Astrocyte (in vitro differentiated cells and primary cell): Measurements from ENCODE around the gene EPS8. TPM values are rescaled to one million over a fixed set of nuclear protein-coding genes. Genes with fewer than 3 reads are reported as not detected.

Experiments used
- DNase-seq: peaks from one replicate; pipeline ENCODE4 v3.0.0-alpha.2; 2010; ENCODE audit warnings: low read depth
- FAIRE-seq: peaks from 2 replicates; lab custom pipeline; 2011; peaks lifted over from hg19 to GRCh38; lab: Jason Lieb, UNC
- H2AFZ ChIP-seq: 2 replicates; pipeline ENCODE4 v1.6.0; 2012; ENCODE audit warnings: low read depth, low read length, inconsistent platforms
- H3K27ac ChIP-seq: 2 replicates; pipeline ENCODE4 v1.5.1; 2011; ENCODE audit warnings: low read depth, low read length, inconsistent platforms
- H3K27me3 ChIP-seq: 2 replicates; pipeline ENCODE4 v1.6.0; 2011; ENCODE audit warnings: low read length, inconsistent platforms; ENCODE audit not compliant: insufficient read depth
- H3K36me3 ChIP-seq: 2 replicates; pipeline ENCODE4 v1.5.1; 2011; ENCODE audit warnings: low read length, inconsistent platforms; ENCODE audit not compliant: insufficient read depth
- H3K4me1 ChIP-seq: 2 replicates; pipeline ENCODE4 v1.5.1; 2011; ENCODE audit warnings: low read length, inconsistent platforms; ENCODE audit not compliant: insufficient read depth
- H3K4me2 ChIP-seq: 2 replicates; pipeline ENCODE4 v1.6.0; 2012; ENCODE audit warnings: low read length, inconsistent platforms
- H3K4me3 ChIP-seq: 2 replicates; pipeline ENCODE4 v1.5.1; 2011; ENCODE audit warnings: low read depth, mild to moderate bottlenecking, low read length, inconsistent platforms; ENCODE audit not compliant: insufficient read depth
- H3K79me2 ChIP-seq: 2 replicates; pipeline ENCODE4 v1.6.0; 2012; ENCODE audit warnings: mild to moderate bottlenecking, low read length, inconsistent platforms; ENCODE audit not compliant: insufficient read depth
- H3K9ac ChIP-seq: 2 replicates; pipeline ENCODE4 v1.6.0; 2012; ENCODE audit warnings: mild to moderate bottlenecking, low read length, inconsistent platforms
- H3K9me3 ChIP-seq: 2 replicates; pipeline ENCODE4 v1.5.1; 2012; ENCODE audit warnings: low read depth, mild to moderate bottlenecking, low read length, inconsistent platforms; ENCODE audit not compliant: insufficient read depth
- H4K20me1 ChIP-seq: 2 replicates; pipeline ENCODE4 v1.6.0; 2012; ENCODE audit warnings: low read length, inconsistent platforms; ENCODE audit not compliant: insufficient read depth
- H3K27ac Mint-ChIP-seq: one replicate; pipeline ENCODE4 v1.8.0; 2021; ENCODE audit warnings: mild to moderate bottlenecking, mixed read lengths; ENCODE audit not compliant: unreplicated experiment
- H3K27me3 Mint-ChIP-seq: one replicate; pipeline ENCODE4 v1.8.0; 2021; ENCODE audit warnings: low read depth, mixed read lengths; ENCODE audit not compliant: unreplicated experiment
- H3K36me3 Mint-ChIP-seq: one replicate; pipeline ENCODE4 v1.8.0; 2021; ENCODE audit warnings: low read depth, mixed read lengths; ENCODE audit not compliant: unreplicated experiment
- H3K4me1 Mint-ChIP-seq: one replicate; pipeline ENCODE4 v1.8.0; 2021; ENCODE audit warnings: low read depth, mixed read lengths; ENCODE audit not compliant: unreplicated experiment
- H3K4me3 Mint-ChIP-seq: one replicate; pipeline ENCODE4 v1.8.0; 2021; ENCODE audit warnings: mild to moderate bottlenecking, moderate library complexity, mixed read lengths; ENCODE audit not compliant: unreplicated experiment
- H3K9me3 Mint-ChIP-seq: one replicate; pipeline ENCODE4 v1.8.0; 2021; ENCODE audit warnings: mild to moderate bottlenecking, mixed read lengths; ENCODE audit not compliant: unreplicated experiment
- EZH2 ChIP-seq: IDR thresholded peaks from 2 replicates; pipeline ENCODE4 v1.6.1; 2012; ENCODE audit warnings: mild to moderate bottlenecking, low read length, inconsistent platforms; ENCODE audit not compliant: insufficient read depth
- total RNA-seq: library from RNA; stranded (reverse); gene quantifications from 2 replicates; pipeline ENCODE4 v1.2.1, GENCODE V29; 2021
- TF ChIP-seq, protein P1 (sequence below): IDR thresholded peaks from 2 replicates; pipeline ENCODE4 v1.5.1; 2011; ENCODE audit warnings: low read depth, mild to moderate bottlenecking, inconsistent platforms, low read length, moderate library complexity; ENCODE audit not compliant: insufficient read depth

Gene EPS8
- total RNA-seq, 1 donor from 2014 or later, result 31.8 TPM

DNA sequence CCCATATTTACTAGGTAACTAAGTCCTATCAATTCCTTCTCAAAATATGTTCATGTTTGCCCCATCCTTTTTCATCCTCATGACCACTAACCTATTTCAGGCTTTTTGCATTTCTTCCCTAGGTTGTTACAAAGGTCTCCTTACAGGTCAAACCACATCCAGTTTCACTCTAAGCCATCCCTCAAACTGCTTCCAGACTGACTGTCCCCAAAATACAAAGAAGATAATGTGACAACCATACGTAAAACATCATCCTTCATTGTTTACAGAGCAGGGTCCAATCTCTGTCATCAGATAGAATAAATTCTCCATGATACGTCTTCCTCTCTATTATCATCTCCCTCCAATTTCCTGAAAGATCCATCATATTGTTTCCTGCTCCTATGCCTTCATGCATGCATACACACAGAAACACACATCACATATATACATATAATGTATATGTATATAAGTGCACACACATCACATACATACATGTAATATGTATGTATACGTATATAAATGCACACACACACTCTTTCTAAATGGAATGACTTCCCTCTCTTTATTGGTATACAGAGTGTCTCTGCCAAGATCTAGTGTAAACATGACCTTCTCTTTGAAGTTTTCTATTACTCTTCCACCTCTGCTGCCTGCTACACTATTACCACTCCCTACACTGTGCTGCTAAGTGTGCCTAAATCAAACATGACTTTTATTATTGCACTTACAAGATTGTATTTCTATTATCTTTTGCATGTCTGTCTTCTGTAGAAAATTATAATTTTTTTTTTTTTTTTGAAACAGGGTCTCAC is 30.7 kb upstream of the EPS8 start:
- no peaks in the 10 kb centered on the region for H4K20me1 ChIP-seq
- H3K4me3 ChIP-seq, result no peak overlapping the region
- Mint-ChIP-seq H3K4me1 (no peaks in the 10 kb centered on the region), H3K27me3 (no peaks in the 10 kb centered on the region), H3K9me3 (peaks cover 3% of the 10 kb centered on the region), H3K27ac (no peak overlapping the region), H3K36me3 (no peaks in the 10 kb centered on the region), H3K4me3 (no peak overlapping the region)
- H3K36me3 ChIP-seq, result no peaks in the 10 kb centered on the region
- no peak overlapping the region for H3K27ac ChIP-seq
- H3K79me2 ChIP-seq, result no peaks in the 10 kb centered on the region
- FAIRE-seq (no peak), DNase-seq (no peak)
- no peaks in the 10 kb centered on the region for H3K4me1 ChIP-seq
- H2AFZ ChIP-seq, result no peak overlapping the region
- no peaks in the 10 kb centered on the region for H3K27me3 ChIP-seq
- no peaks in the 10 kb centered on the region for H3K9me3 ChIP-seq
- no peak overlapping the region for H3K4me2 ChIP-seq
- H3K9ac ChIP-seq, result no peak overlapping the region
- TF ChIP-seq, protein P1, sequence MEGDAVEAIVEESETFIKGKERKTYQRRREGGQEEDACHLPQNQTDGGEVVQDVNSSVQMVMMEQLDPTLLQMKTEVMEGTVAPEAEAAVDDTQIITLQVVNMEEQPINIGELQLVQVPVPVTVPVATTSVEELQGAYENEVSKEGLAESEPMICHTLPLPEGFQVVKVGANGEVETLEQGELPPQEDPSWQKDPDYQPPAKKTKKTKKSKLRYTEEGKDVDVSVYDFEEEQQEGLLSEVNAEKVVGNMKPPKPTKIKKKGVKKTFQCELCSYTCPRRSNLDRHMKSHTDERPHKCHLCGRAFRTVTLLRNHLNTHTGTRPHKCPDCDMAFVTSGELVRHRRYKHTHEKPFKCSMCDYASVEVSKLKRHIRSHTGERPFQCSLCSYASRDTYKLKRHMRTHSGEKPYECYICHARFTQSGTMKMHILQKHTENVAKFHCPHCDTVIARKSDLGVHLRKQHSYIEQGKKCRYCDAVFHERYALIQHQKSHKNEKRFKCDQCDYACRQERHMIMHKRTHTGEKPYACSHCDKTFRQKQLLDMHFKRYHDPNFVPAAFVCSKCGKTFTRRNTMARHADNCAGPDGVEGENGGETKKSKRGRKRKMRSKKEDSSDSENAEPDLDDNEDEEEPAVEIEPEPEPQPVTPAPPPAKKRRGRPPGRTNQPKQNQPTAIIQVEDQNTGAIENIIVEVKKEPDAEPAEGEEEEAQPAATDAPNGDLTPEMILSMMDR, result no peak
- no peak for TF ChIP-seq EZH2

DNA sequence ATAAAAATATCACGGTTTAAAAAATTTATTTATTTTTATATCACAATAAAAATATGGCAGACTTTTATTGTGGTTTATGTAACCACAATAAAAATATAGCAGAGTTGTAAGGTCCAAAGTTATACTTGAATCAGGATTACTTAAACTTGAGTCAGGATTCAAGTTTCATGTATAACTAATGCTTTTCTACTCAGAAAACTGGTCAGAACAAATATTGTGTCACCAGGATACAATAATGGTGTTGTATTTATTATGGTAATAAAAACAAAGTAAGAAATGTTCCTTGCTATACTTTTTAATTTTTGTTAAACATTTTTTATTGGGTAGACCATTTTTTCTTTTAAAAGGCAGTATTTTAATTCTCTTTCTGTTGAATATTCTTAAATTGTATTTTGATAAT is 29.2 kb upstream of the EPS8 start:
- Histone ChIP-seq H3K27ac (no peak overlapping the region), H3K4me3 (no peak overlapping the region), H4K20me1 (no peaks in the 10 kb centered on the region), H3K79me2 (no peaks in the 10 kb centered on the region), H3K4me2 (no peak overlapping the region), H3K9ac (no peak overlapping the region), H2AFZ (no peak overlapping the region), H3K36me3 (no peaks in the 10 kb centered on the region), H3K4me1 (no peaks in the 10 kb centered on the region), H3K27me3 (no peaks in the 10 kb centered on the region), H3K9me3 (no peaks in the 10 kb centered on the region)
- H3K27me3 Mint-ChIP-seq, result no peaks in the 10 kb centered on the region
- TF ChIP-seq EZH2, result no peak
- TF ChIP-seq, protein P1, result no peak
- H3K27ac Mint-ChIP-seq, result no peak overlapping the region
- no peaks in the 10 kb centered on the region for H3K36me3 Mint-ChIP-seq
- no peaks in the 10 kb centered on the region for H3K4me1 Mint-ChIP-seq
- H3K9me3 Mint-ChIP-seq, result peaks cover 3% of the 10 kb centered on the region
- H3K4me3 Mint-ChIP-seq, result no peak overlapping the region
- no peak for FAIRE-seq
- no peak for DNase-seq

DNA sequence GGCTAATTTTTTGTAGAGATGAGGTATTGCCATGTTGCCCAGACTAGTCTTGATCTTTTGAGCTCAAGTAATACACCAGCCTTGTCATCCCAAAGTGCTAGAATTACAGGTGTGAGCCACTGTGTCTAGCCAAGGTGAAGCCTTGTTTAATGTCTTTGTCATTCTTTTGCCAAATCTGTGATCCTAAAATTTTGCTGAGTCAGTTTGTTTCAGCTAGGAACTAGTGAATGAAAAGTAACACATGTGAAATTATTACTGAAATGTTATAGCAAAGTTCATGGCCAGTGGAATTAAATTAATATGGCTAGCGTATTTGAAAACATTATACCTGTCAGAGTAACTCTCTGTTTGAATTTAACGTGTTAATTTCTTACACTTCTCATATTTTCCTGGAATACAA is 26.5 kb upstream of the EPS8 start:
- no peak overlapping the region for H3K4me3 Mint-ChIP-seq
- no peaks in the 10 kb centered on the region for H3K36me3 Mint-ChIP-seq
- H3K4me1 Mint-ChIP-seq, result no peaks in the 10 kb centered on the region
- no peak for DNase-seq
- FAIRE-seq, result no peak
- H4K20me1 ChIP-seq, result no peaks in the 10 kb centered on the region
- no peaks in the 10 kb centered on the region for H3K9me3 ChIP-seq
- H3K79me2 ChIP-seq, result no peaks in the 10 kb centered on the region
- no peak overlapping the region for H3K27ac Mint-ChIP-seq
- H3K9me3 Mint-ChIP-seq, result peaks cover 3% of the 10 kb centered on the region
- no peak overlapping the region for H3K27ac ChIP-seq
- no peak for TF ChIP-seq EZH2
- TF ChIP-seq, protein P1, result no peak
- no peak overlapping the region for H3K9ac ChIP-seq
- no peak overlapping the region for H3K4me2 ChIP-seq
- H3K4me1 ChIP-seq, result no peaks in the 10 kb centered on the region
- no peaks in the 10 kb centered on the region for H3K36me3 ChIP-seq
- H2AFZ ChIP-seq, result no peak overlapping the region
- H3K27me3 ChIP-seq, result no peaks in the 10 kb centered on the region
- no peak overlapping the region for H3K4me3 ChIP-seq
- H3K27me3 Mint-ChIP-seq, result no peaks in the 10 kb centered on the region
